OCI-LY7 (cell line): ENCODE results near the gene CEP112.

Experiments used
- CTCF ChIP-seq: fragments of 200-600 bp; sonication (generic); conservative IDR thresholded peaks from 2 replicates; pipeline ENCODE4 v1.5.1; 2014; ENCODE audit warnings: mild to moderate bottlenecking, antibody characterized with exemption, low read length, moderate library complexity, mixed read lengths
- EZH2phosphoT487 ChIP-seq: fragments of 200-600 bp; sonication (generic); IDR thresholded peaks from 2 replicates; pipeline ENCODE4 v1.6.1; 2018; ENCODE audit warnings: low read depth, borderline replicate concordance, mild to moderate bottlenecking, mixed run types, antibody characterized with exemption, low read length, moderate library complexity, mixed read lengths

- TF ChIP-seq CTCF (no peak), EZH2phosphoT487 (no peak)
These were observed 432.4 kb downstream of the CEP112 start for GRCh38 chr17:65759532-65759931.
